ENCODE results near the gene SEMA3B.
"Not testable (repeated sequence)": the region's sequence is repeated elsewhere in the genome, so short reads cannot be mapped to it uniquely, and the experiment has no call there.

The SEMA3B gene

DNA sequence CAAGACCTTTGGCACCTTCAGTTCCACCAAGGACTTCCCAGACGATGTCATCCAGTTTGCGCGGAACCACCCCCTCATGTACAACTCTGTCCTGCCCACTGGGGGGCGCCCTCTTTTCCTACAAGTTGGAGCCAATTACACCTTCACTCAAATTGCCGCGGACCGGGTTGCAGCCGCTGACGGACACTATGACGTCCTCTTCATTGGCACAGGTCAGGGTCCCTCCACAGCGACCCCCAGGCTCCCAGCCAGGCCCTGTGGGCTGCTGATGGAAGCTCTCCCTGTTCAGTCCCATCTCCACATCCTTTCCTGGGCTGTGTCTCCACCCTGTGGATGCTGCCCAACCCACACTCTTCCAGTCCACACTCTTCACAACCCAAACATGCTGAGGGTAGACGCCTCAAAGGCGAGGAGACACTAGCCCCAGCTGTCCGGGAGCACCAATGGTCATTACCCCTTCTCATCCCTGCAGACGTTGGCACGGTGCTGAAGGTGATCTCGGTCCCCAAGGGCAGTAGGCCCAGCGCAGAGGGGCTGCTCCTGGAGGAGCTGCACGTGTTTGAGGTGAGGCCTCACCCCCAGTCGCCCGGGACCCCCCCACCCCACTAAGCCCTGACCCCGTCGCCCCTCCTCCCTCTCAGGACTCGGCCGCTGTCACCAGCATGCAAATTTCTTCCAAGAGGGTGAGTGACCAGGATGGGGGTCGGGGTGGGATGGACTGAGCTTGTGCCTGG, 5.6 kb downstream of the SEMA3B start:
- DNase-seq = peak; percentile 72 to 75

DNA sequence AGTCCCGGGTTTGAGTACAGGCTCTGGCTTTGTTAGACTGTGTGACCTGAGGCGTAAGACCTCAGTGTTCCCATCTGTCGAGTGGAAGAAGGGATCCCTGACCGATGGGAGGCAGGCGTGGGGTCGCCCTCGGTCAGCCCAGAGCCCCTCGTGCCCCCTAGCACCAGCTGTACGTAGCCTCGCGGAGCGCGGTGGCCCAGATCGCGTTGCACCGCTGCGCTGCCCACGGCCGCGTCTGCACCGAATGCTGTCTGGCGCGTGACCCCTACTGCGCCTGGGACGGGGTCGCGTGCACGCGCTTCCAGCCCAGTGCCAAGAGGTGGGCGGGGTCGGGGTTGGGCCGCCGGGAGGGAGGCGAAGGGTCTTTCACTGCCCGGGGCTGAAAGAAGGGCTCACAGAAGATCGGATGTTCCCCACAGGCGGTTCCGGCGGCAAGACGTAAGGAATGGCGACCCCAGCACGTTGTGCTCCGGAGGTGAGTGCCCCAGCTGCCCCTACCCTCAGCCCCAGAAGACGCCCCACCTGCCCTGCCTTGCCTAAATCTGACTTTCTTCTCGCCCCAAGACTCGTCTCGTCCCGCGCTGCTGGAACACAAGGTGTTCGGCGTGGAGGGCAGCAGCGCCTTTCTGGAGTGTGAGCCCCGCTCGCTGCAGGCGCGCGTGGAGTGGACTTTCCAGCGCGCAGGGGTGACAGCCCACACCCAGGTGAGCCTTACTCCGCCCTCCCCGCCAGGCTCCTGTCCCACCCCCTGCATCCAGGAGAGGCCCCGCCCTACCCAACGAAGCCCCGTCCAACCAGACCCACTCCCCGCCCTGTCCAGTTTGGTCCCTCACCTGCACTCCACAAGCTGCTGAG, 6.4 kb downstream of the SEMA3B start:
- no peak for DNase-seq

DNA sequence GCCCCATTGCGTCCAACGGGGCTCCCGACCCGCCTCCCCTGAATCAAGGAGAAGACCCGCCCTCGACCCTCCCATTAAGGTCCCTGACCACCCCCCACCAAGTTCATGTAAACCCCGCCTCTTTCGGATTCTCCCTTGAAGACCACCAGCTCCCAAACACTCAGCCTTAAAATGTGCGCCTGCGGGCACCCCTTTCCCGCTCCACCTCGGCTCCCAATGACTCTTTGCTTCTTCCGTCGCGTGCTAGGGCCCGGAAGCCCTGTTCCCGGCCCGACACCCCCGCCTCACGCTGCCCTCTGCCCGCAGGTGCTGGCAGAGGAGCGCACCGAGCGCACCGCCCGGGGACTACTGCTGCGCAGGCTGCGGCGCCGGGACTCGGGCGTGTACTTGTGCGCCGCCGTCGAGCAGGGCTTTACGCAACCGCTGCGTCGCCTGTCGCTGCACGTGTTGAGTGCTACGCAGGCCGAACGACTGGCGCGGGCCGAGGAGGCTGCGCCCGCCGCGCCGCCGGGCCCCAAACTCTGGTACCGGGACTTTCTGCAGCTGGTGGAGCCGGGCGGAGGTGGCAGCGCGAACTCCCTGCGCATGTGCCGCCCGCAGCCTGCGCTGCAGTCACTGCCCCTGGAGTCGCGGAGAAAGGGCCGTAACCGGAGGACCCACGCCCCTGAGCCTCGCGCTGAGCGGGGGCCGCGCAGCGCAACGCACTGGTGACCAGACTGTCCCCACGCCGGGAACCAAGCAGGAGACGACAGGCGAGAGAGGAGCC, 7.2 kb downstream of the SEMA3B start:
- no peak for DNase-seq

DNA sequence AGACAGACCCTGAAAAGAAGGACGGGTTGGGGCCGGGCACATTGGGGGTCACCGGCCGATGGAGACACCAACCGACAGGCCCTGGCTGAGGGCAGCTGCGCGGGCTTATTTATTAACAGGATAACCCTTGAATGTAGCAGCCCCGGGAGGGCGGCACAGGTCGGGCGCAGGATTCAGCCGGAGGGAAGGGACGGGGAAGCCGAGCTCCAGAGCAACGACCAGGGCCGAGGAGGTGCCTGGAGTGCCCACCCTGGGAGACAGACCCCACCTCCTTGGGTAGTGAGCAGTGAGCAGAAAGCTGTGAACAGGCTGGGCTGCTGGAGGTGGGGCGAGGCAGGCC, 7.8 kb downstream of the SEMA3B start:
- no peak for DNase-seq

- no peak for DNase-seq
Observed at GRCh38 chr3:50278123-50278879, 9.4 kb downstream of the SEMA3B start.

DNA sequence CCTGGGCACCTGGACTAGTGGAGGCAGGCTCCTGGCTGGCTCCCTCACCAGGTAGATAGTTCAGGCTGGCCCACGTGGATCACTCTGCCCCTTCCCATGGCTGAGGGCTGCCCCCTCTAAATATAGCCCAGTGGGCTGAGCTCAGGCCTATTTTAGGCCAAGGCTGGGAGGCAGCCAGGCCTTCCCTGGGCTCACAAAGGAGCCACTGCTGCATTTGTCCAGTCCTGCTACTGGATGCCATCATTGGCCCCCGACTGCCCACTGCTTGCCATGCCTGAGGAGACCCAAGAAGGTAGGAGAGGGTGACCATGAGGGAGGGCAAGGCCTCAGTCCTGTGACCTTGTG, 9.9 kb downstream of the SEMA3B start, which contains the start of gene LSMEM2:
TSS of gene LSMEM2 (plus strand) at position 208 of the 345 bp plus-strand sequence. CDS start at position 235, 27 bp downstream.
- DNase-seq = no peak

GRCh38 chr3:50279255-50280016, 10.5 kb downstream of the SEMA3B start:
- no peak for DNase-seq

- DNase-seq = not testable (repeated sequence)
Observed at GRCh38 chr3:50284121-50284520, 15.2 kb downstream of the SEMA3B start.

DNA sequence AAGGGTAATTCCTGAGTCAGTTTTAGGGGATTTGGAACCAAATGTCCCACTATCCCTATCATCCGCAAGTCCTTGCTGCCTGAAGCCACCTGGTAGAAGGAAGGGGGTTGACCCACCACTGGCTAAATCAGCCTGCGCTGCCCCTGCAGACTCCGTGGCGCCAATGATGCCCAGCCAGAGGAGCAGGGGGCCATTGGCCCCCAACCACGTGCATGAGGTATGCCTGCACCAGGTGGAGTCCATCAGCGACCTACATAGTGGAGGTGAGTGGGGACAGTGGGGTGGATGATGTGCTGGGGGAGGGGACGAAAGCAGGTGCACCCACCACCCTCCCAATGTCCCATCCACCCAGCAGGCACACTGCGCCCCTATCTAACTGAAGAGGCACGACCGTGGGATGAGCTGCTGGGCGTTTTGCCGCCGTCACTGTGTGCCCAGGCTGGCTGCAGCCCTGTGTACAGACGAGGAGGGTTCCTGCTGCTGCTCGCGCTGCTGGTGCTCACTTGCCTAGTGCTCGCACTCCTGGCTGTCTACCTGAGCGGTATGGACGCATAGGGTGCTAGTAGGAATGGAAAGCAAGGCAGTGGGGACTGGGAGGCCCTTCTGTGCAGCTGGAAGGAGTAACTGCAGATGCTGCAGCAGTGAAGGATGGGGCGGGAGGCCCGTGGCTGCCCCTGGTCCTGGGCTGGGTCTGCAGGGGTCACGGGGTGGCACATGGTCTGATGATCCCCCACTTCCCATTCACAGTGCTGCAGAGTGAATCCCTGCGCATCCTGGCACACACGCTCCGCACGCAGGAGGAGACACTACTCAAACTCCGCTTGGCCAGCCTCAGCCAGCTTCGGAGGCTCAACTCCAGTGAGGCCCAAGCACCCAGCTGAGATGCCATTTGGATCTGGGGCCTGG, 17.6 kb downstream of the SEMA3B start:
- DNase-seq = no peak

- DNase-seq = no peak
Observed at GRCh38 chr3:50287262-50287661, 18.3 kb downstream of the SEMA3B start.

DNA sequence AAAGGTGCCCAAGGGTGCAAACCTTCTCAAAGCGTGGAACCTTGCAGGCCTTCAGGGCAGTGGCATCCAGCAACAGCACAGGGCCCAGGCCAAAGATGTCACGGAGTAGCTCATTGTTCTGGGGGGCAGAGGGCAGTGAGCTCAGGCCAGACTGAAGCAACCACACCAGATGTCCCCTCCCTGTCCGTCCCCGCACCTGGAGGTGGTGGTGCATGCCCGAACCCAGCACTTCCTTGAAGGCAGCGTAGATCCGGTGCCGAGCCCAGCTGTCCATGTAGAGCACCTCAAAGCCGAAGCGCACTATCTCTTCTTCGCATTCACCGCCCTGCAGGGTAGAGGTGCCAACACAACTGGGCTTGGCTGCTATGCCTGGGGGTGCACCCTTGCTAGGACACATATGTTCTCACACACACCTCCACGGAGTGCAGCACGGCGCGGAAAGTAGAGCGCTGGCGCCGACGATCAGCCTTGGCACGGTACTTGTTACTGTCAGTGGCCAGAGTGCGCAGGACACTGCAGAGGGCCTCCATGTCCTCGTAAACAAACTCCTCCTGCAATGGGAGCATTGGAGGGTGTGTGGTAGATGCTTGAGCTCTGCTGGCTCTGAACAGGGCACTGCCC, 19.6 kb downstream of the SEMA3B start:
- DNase-seq = no peak

DNA sequence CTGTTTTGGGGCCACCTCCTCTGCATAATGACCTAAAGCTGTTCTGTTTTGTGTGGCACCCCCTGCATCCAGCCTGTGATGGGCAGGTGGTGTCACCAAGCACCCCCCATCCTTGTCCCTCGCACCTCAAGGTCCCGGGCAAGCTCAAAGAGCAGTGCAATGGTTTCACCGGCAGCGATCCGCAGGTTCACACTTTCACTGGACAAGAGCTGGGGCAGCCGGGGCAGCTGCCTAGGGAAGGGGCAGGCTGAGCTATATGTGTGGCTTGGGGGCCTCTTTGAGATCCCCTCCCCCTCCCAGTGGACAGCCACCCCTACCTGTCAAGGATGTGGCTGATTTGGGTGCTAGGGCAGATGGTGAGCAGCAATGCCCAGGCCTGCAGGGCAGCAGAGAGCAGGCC, 20.2 kb downstream of the SEMA3B start:
- no peak for DNase-seq

DNA sequence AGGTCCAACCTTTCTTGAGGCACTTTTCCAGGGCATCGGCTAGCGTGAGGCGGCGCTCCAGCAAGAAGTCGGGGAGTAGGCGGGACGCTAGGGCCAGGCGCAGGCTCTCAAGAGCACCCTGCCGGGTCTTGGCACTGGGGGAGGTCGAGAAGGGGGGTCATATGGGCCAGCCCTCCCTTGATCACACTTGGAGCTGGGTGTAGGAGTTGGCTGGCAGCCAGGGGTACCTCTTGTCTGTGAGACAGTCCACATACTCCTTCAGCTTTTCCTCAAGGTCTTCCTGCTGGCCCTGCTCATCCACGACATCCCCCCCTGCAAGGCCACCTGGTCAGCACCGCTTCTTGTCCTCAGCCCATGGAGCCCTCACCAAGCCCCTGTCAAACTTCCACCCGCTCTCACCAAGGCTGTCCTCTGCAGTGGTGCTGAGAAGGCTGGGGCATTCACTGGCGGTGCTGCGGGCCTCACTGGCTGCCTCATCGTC, 21.3 kb downstream of the SEMA3B start:
- DNase-seq = no peak

GRCh38 chr3:50292159-50293078, 23.5 kb downstream of the SEMA3B start, which contains the start of gene IFRD2:
IFRD2 (minus strand) TSS chr3:50292429; CDS start chr3:50292274, 155 bp downstream.
- peak; percentile 96 to 97 for DNase-seq

GRCh38 chr3:50293079-50293801, 24.3 kb downstream of the SEMA3B start:
- DNase-seq = no peak

- DNase-seq = no peak
Observed at GRCh38 chr3:50294089-50294488, 25.1 kb downstream of the SEMA3B start.

DNA sequence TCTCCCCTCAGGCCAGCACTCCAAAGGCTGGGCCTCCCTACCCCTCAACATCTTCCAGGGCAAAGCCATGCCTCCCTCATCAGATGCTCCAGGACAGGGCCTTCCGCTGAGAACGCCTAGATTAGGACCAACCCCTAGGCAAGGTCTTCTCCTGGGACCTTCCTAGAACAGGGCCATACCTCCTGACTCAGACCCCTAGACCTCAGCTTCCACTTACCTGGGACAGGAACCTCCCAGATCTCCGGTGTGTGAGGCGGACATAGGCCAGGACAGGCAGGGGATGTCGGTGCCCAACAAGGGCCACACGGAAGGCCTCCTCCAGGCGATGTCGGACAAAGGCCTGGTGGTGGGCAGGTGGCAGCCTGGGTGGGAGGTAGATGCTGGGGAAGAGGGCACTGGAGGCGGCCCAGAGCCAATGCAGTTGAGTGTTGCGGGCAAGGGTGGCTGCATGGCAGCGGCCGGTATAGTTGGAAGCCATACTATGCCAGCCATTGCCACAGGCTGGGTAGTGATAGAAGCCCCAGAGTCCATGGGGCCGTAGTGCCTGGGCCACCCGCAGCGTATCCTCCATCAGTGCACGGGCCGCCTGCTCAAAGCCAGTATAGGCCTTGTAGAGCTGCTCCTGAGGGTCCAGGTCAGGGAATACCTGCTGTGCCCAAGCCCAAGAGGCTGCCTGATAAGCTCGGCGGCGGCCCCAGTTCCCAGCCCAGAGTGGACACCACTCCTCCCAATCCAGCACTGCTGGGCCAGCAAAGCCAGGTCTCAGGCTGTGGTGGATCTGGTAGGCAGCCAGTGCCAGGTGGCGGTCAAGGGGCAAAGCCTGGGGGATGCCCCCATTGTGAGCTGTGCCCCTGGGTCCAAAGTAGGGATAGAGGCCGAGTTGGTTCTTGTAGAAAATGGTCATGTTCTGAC, 25.8 kb downstream of the SEMA3B start:
- no peak for DNase-seq

Data from CD4-positive, alpha-beta T cell treated with Interferon alpha-2 for 1 hour (primary cell).